ENCODE results near the gene SGSM2. TPM values are rescaled to one million over a fixed set of nuclear protein-coding genes. Genes with fewer than 3 reads are reported as not detected.

The SGSM2 gene
- polyA plus RNA-seq, 2 donors = 51.6 to 149 TPM

GRCh38 chr17:2380950-2381649 is 43.8 kb downstream of the SGSM2 start:
- Histone ChIP-seq H3K4me1 (ENCODE audit: control insufficient read depth in 2 of 2, insufficient read depth in 2 of 2, low read length in 1 of 2) (peaks cover 3 to 5% of the 10 kb centered on the region in 2 donors), H3K27me3 (ENCODE audit: control insufficient read depth in 1 of 2, insufficient read depth in 2 of 2, low read length in 2 of 2) (no peaks in the 10 kb centered on the region), H3K4me3 (ENCODE audit: low read depth in 1 of 2, low read length in 2 of 2) (no peak overlapping the region), H3K9me3 (ENCODE audit: control insufficient read depth in 2 of 2, insufficient read depth in 1 of 2, low read depth in 1 of 2, low read length in 1 of 2) (no peaks in the 10 kb centered on the region), H3K27ac (ENCODE audit: low read depth in 2 of 2, low read length in 1 of 2) (no peak overlapping the region), H3K36me3 (ENCODE audit: control insufficient read depth in 2 of 2, insufficient read depth in 2 of 2, low read length in 1 of 2) (peaks cover 9 to 42% of the 10 kb centered on the region in 2 donors)
- WGBS, 2 donors = 71 to 75% methylated on average over 15 of the region's 15 CpGs

GRCh38 chr17:2383628-2384167 is 46.4 kb downstream of the SGSM2 start:
- Histone ChIP-seq H3K36me3 (ENCODE audit: control insufficient read depth in 2 of 2, insufficient read depth in 2 of 2, low read length in 1 of 2) (peaks cover 5 to 47% of the 10 kb centered on the region in 2 donors), H3K27ac (ENCODE audit: low read depth in 2 of 2, low read length in 1 of 2) (no peak overlapping the region), H3K4me3 (ENCODE audit: low read depth in 1 of 2, low read length in 2 of 2) (no peak overlapping the region), H3K27me3 (ENCODE audit: control insufficient read depth in 1 of 2, insufficient read depth in 2 of 2, low read length in 2 of 2) (no peaks in the 10 kb centered on the region), H3K9me3 (ENCODE audit: control insufficient read depth in 2 of 2, insufficient read depth in 1 of 2, low read depth in 1 of 2, low read length in 1 of 2) (no peaks in the 10 kb centered on the region), H3K4me1 (ENCODE audit: control insufficient read depth in 2 of 2, insufficient read depth in 2 of 2, low read length in 1 of 2) (peaks cover 3 to 12% of the 10 kb centered on the region in 2 donors)
- 79 to 88% methylated on average over 11 of the region's 11 CpGs for WGBS, 2 donors

- H3K27ac ChIP-seq (ENCODE audit: low read depth in 2 of 2, low read length in 1 of 2) = no peak overlapping the region
Observed at GRCh38 chr17:2384439-2385127, 47.3 kb downstream of the SGSM2 start.

GRCh38 chr17:2385240-2386210 is 48.2 kb downstream of the SGSM2 start:
- no peaks in the 10 kb centered on the region for H3K27me3 ChIP-seq (ENCODE audit: control insufficient read depth in 1 of 2, insufficient read depth in 2 of 2, low read length in 2 of 2)
- 70 to 79% methylated on average over 18 of the region's 18 CpGs for WGBS, 2 donors
- peaks cover 3 to 18% of the 10 kb centered on the region in 2 donors for H3K4me1 ChIP-seq (ENCODE audit: control insufficient read depth in 2 of 2, insufficient read depth in 2 of 2, low read length in 1 of 2)
- no peaks in the 10 kb centered on the region for H3K9me3 ChIP-seq (ENCODE audit: control insufficient read depth in 2 of 2, insufficient read depth in 1 of 2, low read depth in 1 of 2, low read length in 1 of 2)
- H3K4me3 ChIP-seq (ENCODE audit: low read depth in 1 of 2, low read length in 2 of 2) = no peak overlapping the region
- peak overlapping the region; percentile 63 to 78 for H3K27ac ChIP-seq (ENCODE audit: low read depth in 2 of 2, low read length in 1 of 2)
- peaks cover 0 to 38% of the 10 kb centered on the region in 2 donors for H3K36me3 ChIP-seq (ENCODE audit: control insufficient read depth in 2 of 2, insufficient read depth in 2 of 2, low read length in 1 of 2)

More at GRCh38 chr17:2384439-2385127, 47.3 kb downstream of the SGSM2 start:
- Histone ChIP-seq H3K36me3 (ENCODE audit: control insufficient read depth in 2 of 2, insufficient read depth in 2 of 2, low read length in 1 of 2) (peaks cover 2 to 45% of the 10 kb centered on the region in 2 donors), H3K27me3 (ENCODE audit: control insufficient read depth in 1 of 2, insufficient read depth in 2 of 2, low read length in 2 of 2) (no peaks in the 10 kb centered on the region), H3K9me3 (ENCODE audit: control insufficient read depth in 2 of 2, insufficient read depth in 1 of 2, low read depth in 1 of 2, low read length in 1 of 2) (no peaks in the 10 kb centered on the region), H3K4me3 (ENCODE audit: low read depth in 1 of 2, low read length in 2 of 2) (no peak overlapping the region), H3K4me1 (ENCODE audit: control insufficient read depth in 2 of 2, insufficient read depth in 2 of 2, low read length in 1 of 2) (peaks cover 3 to 15% of the 10 kb centered on the region in 2 donors)
- WGBS, 2 donors = 77 to 81% methylated on average over 22 of the region's 22 CpGs

- peaks cover 4 to 18% of the 10 kb centered on the region in 2 donors for H3K4me1 ChIP-seq (ENCODE audit: control insufficient read depth in 2 of 2, insufficient read depth in 2 of 2, low read length in 1 of 2)
- H3K27ac ChIP-seq (ENCODE audit: low read depth in 2 of 2, low read length in 1 of 2) = peak overlapping the region; percentile 63 to 78
Observed at GRCh38 chr17:2386400-2387085, 49.2 kb downstream of the SGSM2 start.

GRCh38 chr17:2387086-2388019 is 50.1 kb downstream of the SGSM2 start:
- WGBS, 2 donors = 89 to 90% methylated on average over 41 of the region's 41 CpGs
- Histone ChIP-seq H3K9me3 (ENCODE audit: control insufficient read depth in 2 of 2, insufficient read depth in 1 of 2, low read depth in 1 of 2, low read length in 1 of 2) (no peaks in the 10 kb centered on the region), H3K27me3 (ENCODE audit: control insufficient read depth in 1 of 2, insufficient read depth in 2 of 2, low read length in 2 of 2) (no peaks in the 10 kb centered on the region), H3K4me3 (ENCODE audit: low read depth in 1 of 2, low read length in 2 of 2) (no peak overlapping the region), H3K36me3 (ENCODE audit: control insufficient read depth in 2 of 2, insufficient read depth in 2 of 2, low read length in 1 of 2) (peaks cover 0 to 30% of the 10 kb centered on the region in 2 donors), H3K27ac (ENCODE audit: low read depth in 2 of 2, low read length in 1 of 2) (peak overlapping the region in 1 of 2 donors; percentile 34), H3K4me1 (ENCODE audit: control insufficient read depth in 2 of 2, insufficient read depth in 2 of 2, low read length in 1 of 2) (peaks cover 7 to 22% of the 10 kb centered on the region in 2 donors)

More at GRCh38 chr17:2386400-2387085, 49.2 kb downstream of the SGSM2 start:
- Histone ChIP-seq H3K9me3 (ENCODE audit: control insufficient read depth in 2 of 2, insufficient read depth in 1 of 2, low read depth in 1 of 2, low read length in 1 of 2) (no peaks in the 10 kb centered on the region), H3K4me3 (ENCODE audit: low read depth in 1 of 2, low read length in 2 of 2) (no peak overlapping the region), H3K36me3 (ENCODE audit: control insufficient read depth in 2 of 2, insufficient read depth in 2 of 2, low read length in 1 of 2) (peaks cover 0 to 30% of the 10 kb centered on the region in 2 donors), H3K27me3 (ENCODE audit: control insufficient read depth in 1 of 2, insufficient read depth in 2 of 2, low read length in 2 of 2) (no peaks in the 10 kb centered on the region)
- 64 to 67% methylated on average over 22 of the region's 22 CpGs for WGBS, 2 donors

- 84 to 89% methylated on average over 21 of the region's 21 CpGs for WGBS, 2 donors
- peaks cover 0 to 30% of the 10 kb centered on the region in 2 donors for H3K36me3 ChIP-seq (ENCODE audit: control insufficient read depth in 2 of 2, insufficient read depth in 2 of 2, low read length in 1 of 2)
Observed at GRCh38 chr17:2388020-2388682, 50.9 kb downstream of the SGSM2 start.

GRCh38 chr17:2388683-2389055 is 51.4 kb downstream of the SGSM2 start:
- Histone ChIP-seq H3K4me1 (ENCODE audit: control insufficient read depth in 2 of 2, insufficient read depth in 2 of 2, low read length in 1 of 2) (peaks cover 7 to 22% of the 10 kb centered on the region in 2 donors), H3K27me3 (ENCODE audit: control insufficient read depth in 1 of 2, insufficient read depth in 2 of 2, low read length in 2 of 2) (no peaks in the 10 kb centered on the region), H3K27ac (ENCODE audit: low read depth in 2 of 2, low read length in 1 of 2) (peak overlapping the region in 1 of 2 donors; percentile 22), H3K36me3 (ENCODE audit: control insufficient read depth in 2 of 2, insufficient read depth in 2 of 2, low read length in 1 of 2) (peaks cover 0 to 30% of the 10 kb centered on the region in 2 donors), H3K4me3 (ENCODE audit: low read depth in 1 of 2, low read length in 2 of 2) (no peak overlapping the region), H3K9me3 (ENCODE audit: control insufficient read depth in 2 of 2, insufficient read depth in 1 of 2, low read depth in 1 of 2, low read length in 1 of 2) (no peaks in the 10 kb centered on the region)
- WGBS, 2 donors = 88% methylated on average over 15 of the region's 15 CpGs

More at GRCh38 chr17:2388020-2388682, 50.9 kb downstream of the SGSM2 start:
- Histone ChIP-seq H3K9me3 (ENCODE audit: control insufficient read depth in 2 of 2, insufficient read depth in 1 of 2, low read depth in 1 of 2, low read length in 1 of 2) (no peaks in the 10 kb centered on the region), H3K27me3 (ENCODE audit: control insufficient read depth in 1 of 2, insufficient read depth in 2 of 2, low read length in 2 of 2) (no peaks in the 10 kb centered on the region), H3K4me3 (ENCODE audit: low read depth in 1 of 2, low read length in 2 of 2) (no peak overlapping the region), H3K27ac (ENCODE audit: low read depth in 2 of 2, low read length in 1 of 2) (peak overlapping the region in 1 of 2 donors; percentile 22), H3K4me1 (ENCODE audit: control insufficient read depth in 2 of 2, insufficient read depth in 2 of 2, low read length in 1 of 2) (peaks cover 7 to 22% of the 10 kb centered on the region in 2 donors)
